Daoy (cell line): Measurements from ENCODE around the gene TRPV4. TPM values are rescaled to one million over a fixed set of nuclear protein-coding genes. Genes with fewer than 3 reads are reported as not detected.

ENCODE experiments used
- DNase-seq: peaks from one replicate; pipeline ENCODE4 v3.0.0-alpha.2; 2015; ENCODE audit warnings: low read depth
- total RNA-seq: library from RNA; depleted of rRNA; stranded (reverse); fragments of >200 nt; shearing (Covaris generic); gene quantifications from 2 replicates; pipeline ENCODE4 v1.2.3, GENCODE V29; 2014

The TRPV4 gene
- total RNA-seq, 1 experiment from 2014 or later: 0.51 TPM

DNA sequence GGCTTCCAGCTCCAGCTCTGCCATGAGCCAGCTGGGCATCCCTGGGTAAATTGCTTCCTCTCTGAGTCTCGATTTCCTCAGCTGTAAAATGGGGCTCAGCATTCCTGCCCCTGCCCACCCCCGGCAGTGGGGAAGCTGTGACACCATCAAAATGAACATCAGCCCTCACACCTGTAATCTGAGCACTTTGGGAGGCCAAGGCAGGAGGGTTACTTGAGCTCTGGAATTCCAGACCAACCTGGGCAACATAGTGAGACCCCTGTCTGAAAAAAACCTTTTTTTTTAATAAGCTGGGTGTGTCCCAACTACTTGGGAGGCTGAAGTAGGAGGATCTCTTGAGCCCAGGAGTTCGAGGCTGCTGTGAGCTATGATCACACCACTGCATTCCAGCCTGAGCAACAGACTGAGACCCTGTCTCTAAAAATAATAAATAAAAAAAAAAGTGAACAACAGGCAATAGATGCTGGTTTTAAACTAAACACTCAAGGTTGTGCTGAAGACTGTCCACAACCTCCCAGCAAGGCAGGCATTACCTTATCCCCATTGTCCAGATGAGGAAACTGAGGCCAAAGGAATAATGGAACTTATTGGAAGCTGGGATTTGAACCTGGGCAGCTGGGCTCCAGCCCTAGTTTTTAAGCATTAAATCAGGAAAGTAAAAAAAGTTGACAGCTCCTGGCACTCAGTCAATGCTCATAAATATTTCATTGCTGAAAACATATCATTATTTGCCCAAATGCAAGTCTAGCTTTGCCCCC, 4.3 kb downstream of the TRPV4 start:
- DNase-seq: no peak

DNA sequence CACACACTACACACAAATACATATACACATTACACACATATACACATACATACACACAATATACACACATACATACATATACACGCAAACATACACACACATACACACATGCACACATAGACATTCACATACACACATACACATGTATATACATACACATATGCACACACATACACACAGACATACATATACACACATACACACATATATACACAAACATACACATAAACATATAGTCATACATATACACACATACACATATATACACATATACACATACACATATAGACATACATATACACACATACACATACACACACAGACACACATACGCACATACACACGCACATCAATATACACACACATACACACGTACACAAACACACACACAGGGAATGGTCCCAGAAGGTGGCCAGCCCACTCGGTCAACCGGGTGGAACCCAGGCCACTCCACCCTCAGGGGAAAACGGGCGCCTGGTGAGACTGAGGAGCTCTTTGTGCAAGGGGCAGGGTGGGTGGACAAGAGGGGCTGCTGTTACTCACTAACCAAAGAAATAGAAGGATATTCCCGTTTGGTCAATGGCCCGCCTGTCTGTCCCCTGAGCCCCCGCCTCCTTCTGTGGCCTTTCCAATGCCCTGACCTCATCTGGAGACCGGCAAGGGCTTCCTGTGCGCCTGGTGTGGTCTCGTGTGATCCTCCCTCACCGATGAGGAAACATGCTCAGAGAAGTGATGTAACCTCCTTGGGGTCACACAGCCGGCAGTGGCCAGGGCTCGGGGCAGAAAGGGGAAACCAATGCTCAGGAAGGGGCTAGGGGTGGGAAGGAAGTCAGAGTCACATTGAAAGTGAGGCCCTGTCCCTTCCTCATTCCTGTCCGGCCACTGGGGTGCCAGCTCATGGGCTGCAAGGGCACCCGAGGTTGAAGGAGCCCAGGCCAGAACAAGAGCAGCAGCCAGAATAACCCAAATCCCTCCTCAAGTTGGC, 5.3 kb downstream of the TRPV4 start:
- peak; percentile 32 for DNase-seq

DNA sequence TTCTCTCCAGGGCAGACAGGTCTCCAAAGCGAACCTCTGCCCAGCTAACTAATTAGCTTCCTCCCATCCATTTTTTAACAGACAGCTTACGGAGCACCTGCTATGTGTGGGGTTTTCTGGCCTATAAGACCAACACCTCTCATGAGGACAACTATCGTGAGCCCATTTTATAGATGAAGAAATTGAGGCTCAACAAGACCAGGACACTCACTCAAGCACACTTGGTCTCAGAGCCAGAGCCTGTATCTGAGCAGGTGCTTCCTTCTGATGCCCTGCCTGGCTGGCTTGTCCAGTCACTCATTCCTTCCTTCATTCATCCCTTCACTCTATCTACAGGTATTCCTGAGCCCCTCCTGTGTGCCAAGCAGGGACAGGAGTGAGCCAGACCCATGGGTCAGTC, 6.1 kb downstream of the TRPV4 start:
- DNase-seq: no peak

DNA sequence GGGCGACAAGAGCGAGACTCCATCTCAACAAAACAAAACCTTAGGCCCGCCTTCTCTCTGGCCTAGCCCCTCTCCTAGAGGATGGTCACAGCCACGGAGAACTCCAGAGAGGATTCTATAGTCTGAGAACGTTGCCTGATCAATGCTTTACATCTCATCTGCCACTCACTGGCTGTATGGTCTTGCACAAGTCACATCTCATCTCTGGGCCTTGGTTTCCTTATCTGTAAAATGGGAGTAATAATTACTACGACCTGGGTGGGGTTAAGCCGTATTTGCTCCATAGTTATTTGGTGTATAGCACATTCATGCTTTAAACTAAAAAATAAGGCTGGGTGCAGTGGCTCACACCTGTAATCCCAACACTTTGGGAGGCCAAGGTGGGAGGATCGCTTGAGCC, 8.5 kb downstream of the TRPV4 start:
- no peak for DNase-seq

DNA sequence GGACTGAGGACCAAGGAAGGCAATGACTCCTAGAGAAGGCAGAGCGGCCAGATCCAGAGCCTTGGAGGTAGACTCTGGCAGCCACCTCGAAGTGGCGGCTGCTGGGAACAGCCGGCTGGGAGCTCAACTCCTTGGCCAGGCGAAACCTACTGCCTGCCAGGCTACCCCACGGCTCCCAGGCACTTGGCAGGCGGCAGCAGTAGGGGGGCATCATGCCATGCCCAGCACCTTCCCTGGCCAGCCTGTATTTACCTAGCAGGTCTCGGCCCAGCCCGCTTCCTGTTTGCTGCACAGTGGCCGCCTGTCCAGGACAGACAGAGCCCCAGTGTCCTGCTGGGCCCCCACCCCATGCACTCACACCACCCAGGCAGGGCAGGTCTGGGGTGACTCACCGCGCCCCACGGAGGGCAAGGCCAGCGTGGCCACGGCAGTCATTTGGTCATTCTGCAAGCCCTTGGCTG, 10.2 kb downstream of the TRPV4 start:
- DNase-seq: peak; percentile 15

DNA sequence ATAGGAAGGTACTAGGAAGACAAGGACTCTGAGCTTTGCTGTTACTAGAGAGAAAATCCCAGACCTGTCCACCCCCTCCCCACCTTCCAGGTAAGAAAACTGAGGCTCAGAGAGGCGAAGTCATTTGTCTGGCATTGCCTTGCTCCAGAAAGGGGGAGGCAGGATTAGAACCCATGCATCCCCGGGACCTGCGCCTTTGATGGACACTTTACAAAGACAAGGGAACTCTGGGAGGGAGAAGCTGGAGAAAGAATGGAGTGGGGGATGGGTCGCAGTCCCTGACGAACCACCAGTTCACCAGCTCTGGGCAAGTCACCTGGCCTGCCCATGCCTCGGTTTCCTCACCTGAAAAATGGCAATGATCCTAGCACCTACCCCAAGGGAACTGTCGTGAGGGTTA, 10.8 kb downstream of the TRPV4 start:
- no peak for DNase-seq

DNA sequence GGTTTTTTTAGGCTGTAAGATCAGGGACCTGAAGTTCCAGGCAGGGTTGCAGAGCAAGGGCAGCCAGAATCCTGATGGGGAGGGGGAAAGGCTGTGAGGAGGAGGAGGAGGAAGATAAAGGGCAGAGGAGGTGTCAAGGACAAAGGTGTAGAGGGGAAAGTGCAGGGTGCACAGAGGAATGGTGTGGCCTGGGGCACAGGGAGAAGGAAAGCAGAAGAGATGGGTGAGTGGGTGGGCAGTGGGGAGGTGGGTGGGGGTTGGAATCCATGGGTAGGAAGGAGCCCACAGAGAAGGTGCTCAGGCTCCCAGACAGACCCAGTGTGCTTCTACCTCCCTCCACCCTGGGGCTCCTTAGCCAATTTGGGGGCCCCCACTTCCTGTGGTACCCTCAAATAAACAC, 11.2 kb downstream of the TRPV4 start:
- no peak for DNase-seq

DNA sequence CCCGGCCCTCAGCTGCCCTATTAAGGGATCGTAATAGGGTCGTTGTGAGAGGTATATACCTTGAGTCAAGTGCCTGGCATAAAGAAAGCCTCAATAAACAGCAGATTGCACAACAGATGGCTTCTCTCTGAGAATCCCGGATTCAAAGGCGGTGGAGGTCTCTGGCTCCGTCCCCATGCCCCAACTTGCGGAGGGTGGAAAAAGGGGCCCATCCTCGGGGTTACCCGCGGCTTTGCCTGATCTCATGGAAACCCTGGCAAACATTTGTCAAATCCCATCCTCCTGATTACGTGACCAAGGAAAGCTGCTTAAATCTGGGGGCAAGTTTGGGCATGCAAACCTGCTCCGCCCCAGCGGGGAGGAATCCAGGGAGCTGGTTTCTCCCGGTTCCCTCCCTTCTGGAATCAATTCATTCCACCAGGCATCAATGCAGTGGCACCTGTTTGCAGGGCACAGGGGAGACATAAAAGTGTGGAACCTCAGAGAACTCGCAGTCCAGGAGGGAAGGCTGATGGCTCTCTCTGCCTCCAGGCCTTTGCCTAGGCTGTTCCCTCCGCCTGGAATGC, 12.3 kb downstream of the TRPV4 start:
- no peak for DNase-seq

DNA sequence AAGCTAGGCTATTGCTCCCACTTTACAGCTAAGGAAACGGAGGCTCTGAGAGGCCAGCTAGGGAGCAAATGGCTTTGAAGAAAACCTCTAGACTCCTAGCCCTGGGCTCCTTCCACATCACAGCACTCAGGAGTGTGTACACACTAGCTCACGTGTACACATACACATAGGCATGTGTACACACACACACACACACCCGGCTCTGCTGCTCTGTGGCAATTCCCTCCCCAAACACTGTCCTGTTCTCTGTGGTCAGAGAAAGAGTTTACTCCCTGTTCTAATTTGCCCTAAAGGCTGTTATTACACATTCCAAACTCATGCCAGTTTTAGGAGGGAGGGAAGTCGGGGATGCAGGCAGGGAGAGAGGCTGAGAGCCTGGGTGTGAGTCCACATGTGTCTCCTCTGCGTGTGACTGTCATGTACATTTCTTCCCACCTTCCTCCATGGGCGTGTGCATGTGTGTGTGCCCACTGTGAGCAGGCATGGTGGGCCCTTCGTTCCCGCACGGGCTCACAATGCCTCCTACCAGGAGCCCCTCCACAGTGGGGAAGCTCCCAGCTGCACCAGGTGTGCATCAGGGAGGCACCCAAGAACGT, 14.2 kb downstream of the TRPV4 start:
- peak; percentile 61 for DNase-seq

DNA sequence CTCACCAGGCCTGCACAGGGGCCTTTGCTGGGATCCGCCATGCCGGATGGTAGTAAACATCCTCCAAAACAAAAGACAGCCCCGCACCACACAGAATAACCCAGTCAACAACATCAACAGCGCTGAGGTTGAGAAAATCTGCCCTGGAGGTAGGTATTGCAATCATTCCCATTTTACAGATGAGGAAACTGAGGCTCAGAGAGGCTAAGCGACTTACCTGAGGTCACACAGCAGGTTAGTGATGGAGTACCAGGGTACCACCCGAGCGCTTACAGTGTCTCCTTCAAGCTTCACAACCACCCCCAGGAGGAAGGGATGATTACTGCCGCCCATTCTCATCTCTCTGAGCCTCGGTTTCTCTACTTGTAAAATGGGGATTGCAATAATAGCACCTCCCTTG, 14.9 kb downstream of the TRPV4 start:
- no peak for DNase-seq

DNA sequence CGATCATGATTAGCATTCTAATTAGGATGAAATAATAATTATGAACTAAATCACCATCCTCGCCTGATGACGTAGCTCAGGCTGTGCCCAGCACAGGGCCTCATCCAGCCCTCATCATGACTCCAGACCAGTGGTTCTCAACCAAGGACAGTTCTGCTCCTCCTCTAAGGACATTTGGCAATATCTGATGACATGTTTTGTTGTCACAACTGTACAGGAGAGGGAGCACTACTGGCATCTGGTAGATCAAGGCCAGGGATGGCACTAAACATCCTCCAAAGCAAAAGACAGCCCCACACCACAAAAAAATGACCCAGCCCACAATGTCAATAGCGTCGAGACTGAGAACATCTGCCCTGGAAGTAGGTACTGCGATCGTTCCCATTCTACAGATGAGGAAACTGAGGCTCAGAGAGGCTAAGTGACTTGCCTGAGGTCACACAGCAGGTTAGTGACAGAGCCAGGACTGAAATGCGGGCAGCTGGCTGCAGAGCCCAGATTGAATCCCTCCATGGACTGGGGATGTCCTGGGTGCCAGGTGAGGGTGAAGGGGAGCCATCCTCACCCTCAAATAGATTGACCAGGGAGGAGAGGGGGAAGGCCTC, 15.5 kb downstream of the TRPV4 start:
- DNase-seq: no peak

DNA sequence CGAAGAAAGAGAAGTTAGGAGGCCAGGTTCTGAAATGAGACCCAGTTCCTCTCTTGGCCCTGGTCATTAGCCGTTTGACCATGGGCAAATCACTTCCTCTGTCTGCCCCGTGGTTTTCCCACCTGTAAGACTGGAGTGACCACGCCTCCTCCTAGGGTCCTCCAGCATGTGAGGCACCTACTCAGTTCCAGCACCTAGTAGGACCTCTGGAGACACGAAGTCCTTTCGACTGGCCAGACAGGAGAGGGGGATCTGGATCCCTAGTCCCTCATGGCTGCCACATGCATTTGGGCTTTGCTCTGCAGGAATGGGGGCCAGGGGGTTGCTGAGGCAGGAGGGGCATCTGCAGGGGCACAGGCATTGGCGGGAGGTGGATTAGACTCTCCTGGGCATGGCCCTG, 16.3 kb downstream of the TRPV4 start:
- no peak for DNase-seq

DNA sequence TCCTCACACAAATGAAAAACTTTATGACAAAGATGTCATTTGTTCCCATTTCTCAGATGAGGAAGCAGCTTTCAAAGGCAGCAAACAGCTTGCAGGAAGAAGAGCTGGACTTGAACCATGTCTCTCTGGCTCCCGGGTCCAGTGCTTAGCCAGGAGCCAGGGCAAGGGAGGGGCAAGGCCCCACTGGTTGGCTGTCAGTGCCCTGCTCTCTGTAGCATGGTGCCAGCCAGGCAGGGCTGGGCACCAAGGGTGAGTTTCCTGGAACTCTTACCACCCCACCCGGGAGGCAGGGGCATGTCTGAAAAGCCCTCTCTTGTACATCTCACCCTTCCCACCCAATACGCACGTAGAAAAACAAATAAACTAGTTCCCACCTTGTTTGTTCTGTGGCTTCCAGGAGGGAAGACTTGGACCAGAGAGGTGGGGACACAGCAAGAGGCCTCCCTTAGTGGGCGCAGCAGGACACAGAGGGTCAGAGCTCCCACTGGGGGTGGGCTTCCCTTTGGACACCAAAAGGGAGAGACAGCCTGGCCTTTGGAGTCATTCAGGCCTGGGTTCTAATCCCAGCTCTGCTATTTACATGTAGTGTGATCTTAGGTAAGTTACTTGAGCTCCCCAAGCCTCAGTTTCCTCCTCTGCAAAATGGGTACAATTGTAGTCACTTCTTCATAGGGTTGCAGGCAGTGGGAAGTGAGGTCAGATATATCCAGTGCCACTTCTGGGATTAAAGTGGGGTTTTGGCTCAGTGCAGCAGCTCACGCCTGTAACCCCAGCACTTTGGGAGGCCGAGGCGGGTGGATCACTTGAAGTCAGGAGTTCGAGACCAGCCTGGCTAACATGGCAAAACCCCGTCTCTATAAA, 17.2 kb downstream of the TRPV4 start:
- DNase-seq: no peak

DNA sequence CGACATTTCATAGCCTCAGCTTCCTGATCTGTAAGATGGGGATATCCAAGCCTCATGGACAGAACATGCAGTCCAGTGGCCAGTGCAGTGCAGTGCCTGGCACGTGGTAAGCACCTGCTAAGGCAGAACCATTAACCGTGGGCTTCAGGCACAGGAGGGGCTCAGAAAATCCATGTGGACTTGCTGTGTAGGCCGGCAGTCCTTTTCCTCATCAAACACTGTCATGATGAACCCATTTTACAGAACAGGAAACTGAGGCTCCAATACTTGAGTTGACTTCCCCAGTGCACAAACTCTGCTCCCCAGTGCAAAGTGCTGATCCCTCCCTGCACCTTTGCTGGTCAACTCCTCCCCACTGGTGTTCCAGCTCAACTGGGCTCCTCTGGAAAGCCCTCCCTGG, 18.0 kb downstream of the TRPV4 start:
- no peak for DNase-seq

DNA sequence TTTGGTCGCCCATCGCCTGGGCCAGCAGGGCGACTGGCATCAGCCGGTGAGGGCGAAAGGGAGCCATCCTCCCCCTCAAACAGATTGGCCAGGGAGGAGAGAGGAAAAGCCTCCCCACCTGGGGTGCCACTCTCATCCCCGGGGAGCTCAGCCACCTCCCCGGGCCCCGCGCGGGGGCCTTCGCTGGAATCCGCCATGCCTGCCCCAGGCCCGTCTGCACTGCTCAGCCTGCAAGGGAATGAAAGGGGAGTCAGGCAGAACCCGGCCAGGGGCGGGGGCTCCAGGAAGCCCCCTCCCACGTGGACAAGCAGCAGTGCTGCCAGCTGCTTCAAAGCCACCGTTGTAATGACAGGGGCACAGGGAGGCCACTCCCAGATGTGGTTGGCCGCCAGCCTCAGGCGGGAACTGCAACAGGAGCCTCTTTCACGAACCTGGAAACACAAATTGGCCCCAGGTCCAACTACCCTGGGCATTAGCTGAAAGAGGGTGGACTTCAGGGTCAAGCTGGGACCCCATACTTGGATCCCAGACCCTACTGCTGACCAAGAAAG, 18.5 kb downstream of the TRPV4 start:
- no peak for DNase-seq

DNA sequence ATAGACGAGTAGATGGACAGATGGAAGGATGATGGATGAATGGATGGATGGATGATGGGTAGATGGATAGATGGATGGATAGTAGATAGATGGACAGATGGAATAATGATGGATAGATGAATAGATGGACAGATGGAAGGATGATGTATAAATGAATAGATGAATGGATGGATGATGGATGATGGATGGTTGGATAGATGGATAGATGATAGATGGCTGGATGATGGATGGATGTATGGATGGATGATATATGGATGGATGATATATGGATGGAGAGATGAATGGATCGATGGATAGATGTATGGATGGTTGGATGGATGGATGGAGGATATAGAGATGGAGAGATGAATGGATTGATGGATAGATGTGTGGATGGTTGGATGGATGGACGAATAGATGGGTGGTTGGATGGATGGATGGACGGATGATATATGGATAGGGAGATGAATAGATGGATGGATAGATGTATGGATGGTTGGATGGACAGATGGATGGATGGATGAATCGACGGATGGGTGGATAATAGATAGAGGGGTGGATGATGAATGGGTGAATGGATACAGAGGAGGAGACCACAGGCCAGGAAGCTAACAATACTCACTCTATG, 19.3 kb downstream of the TRPV4 start:
- DNase-seq: no peak

DNA sequence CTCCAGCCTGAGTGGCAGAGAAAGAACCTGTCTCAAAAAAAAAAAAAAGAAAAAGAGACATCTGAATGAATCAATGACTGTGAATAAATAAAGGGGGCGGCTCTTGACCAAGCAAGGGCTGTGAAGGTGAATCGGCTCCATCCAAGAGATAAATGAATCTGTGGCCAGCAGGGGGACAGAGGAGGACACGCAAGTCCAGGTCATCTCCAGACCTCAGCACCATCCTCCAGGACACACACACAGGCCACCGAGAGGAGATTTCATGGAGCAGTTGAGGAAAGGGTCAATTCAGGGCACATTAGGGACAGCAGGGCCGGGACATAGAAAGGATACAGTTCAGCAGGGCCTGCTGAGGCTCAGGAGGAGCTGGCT, 21.6 kb downstream of the TRPV4 start:
- DNase-seq: no peak

DNA sequence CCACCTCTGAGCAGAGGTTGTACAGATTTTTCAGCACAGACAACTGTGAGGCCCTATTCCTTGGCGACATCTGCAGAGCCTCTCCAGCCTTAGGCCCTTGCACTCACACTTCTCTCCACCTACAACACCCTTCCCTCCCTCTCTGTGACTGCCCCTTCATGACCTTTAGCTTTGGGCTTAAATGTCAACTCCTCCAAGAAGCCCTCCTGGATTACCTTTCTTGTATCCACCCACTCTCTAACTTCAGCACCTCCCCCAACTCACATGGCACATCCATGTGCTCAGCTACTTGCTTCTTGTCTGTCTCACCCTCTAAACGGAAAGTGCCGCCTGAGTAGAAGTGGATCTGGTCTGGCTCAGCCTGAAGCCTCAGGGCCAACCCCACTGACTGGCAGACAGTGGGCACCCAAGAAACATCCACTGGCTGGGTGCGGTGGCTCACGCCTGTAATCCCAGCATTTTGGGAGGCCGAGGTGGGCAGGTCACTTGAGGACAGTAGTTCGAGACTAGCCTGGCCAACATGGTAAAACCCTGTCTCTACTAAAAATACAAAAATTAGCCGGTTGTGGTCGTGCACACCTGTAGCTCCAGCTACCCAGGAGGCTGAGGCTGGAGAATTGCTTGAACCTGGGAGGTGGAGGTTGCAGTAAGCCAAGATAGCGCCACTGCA, 22.1 kb downstream of the TRPV4 start:
- no peak for DNase-seq

DNA sequence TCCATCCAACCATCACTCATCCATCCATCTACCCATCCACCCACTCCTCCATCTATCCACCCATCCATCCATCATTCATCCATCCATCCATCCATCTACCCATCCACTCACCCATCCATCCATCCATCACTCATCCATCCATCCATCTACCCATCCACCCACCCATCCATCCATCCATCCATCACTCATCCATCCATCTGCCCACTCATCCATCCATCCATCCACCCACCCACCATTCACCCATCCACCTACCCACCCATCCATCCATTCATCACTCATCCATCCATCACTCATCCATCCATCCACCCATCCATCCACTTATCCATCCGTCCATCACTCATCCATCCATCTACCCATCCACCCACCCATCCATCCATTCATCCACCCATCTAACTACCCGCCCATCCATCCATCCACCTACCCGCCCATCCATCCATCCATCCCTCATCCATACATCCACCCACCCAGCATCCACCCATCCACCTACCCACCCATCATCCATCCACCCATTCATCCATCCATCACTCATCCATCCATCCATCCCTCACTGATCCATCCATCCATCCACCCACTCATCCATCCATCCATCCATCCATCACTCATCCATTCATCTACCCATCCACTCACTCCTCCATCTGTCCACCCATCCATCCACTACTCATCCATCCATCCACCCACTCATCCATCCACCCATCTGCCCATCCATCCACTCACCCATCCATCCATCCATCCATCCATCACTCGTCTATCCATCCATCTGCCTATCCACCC, 24.1 kb downstream of the TRPV4 start:
- no peak for DNase-seq
